Endothelial cell (in vitro differentiated cells): ENCODE measurements around the gene RNH1. TPM values are rescaled to one million over a fixed set of nuclear protein-coding genes. Genes with fewer than 3 reads are reported as not detected.

Experiments used
- DNase-seq: peaks from one replicate; pipeline ENCODE4 v3.0.0; 2021; ENCODE audit warnings: low spot score
- H3K27ac Mint-ChIP-seq: one replicate; pipeline ENCODE4 v1.8.0; 2021; ENCODE audit warnings: mixed read lengths, inconsistent platforms; ENCODE audit not compliant: unreplicated experiment
- H3K27me3 Mint-ChIP-seq: one replicate; pipeline ENCODE4 v1.8.0; 2021; ENCODE audit warnings: mild to moderate bottlenecking, moderate library complexity, mixed read lengths, inconsistent platforms; ENCODE audit not compliant: unreplicated experiment
- H3K36me3 Mint-ChIP-seq: one replicate; pipeline ENCODE4 v1.8.0; 2021; ENCODE audit warnings: mild to moderate bottlenecking, low read depth, mixed read lengths, inconsistent platforms; ENCODE audit not compliant: unreplicated experiment
- H3K4me1 Mint-ChIP-seq: one replicate; pipeline ENCODE4 v1.8.0; 2021; ENCODE audit warnings: mild to moderate bottlenecking, mixed read lengths, inconsistent platforms; ENCODE audit not compliant: unreplicated experiment
- H3K4me3 Mint-ChIP-seq: one replicate; pipeline ENCODE4 v1.8.0; 2021; ENCODE audit warnings: mild to moderate bottlenecking, mixed read lengths, inconsistent platforms; ENCODE audit not compliant: unreplicated experiment
- H3K9me3 Mint-ChIP-seq: one replicate; pipeline ENCODE4 v1.8.0; 2021; ENCODE audit warnings: mixed read lengths, inconsistent platforms; ENCODE audit not compliant: unreplicated experiment
- CTCF ChIP-seq: fragments of 200-600 bp; sonication (generic); IDR thresholded peaks from one replicate; pipeline ENCODE4 v1.5.0; 2021; ENCODE audit warnings: antibody characterized with exemption; ENCODE audit not compliant: unreplicated experiment
- total RNA-seq: library from RNA; stranded (reverse); fragmentation: NEBNext Ultra II Directional; extraction: Animal tissue kit (Norgen Biotek cat#: 25700); gene quantifications from one replicate; pipeline ENCODE4 v1.2.1, GENCODE V29; 2021; ENCODE audit not compliant: unreplicated experiment

Gene RNH1
- total RNA-seq, 1 donor from 2014 or later = 61.1 TPM

- Mint-ChIP-seq H3K9me3 (no peaks in the 10 kb centered on the region), H3K4me3 (peak overlapping the region; percentile 67)
- DNase-seq = no peak
These were observed 24.2 kb upstream of the RNH1 start for GRCh38 chr11:530960-531831.

DNA sequence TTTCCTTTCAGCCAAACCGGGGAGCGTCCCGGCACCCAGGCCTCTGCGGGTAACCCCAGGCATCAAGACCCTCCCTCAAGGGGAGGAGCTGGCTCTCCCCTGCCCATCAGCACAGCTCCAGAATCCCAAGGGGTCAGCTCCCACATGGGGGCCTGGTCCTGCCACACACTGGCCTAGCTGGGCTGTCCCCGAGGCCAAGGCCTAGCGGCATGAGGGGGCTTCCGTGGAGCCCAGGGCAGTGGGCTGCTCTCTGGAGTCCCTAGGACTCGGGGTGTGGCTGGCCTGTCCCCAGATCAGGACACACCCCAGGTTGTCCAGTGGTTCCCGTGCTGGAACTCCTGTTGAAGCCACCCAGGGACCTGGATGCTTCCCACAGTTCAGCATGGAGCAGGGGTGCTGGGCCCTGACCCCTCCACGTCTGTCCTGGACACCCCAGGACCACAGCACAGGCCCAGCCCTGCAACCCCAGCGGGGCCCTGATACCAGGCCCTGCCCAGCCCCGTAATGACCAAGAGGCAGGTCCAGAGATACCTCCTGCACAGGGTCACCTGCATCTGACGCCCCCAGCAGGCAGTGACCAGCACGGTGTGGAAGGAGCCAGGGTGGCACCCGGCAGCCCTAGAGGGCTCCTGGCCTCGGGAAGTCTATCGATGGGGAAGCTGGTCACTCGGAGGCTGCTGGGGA lies 22.8 kb upstream of the RNH1 start:
- peaks cover 9% of the 10 kb centered on the region for H3K27me3 Mint-ChIP-seq
- H3K27ac Mint-ChIP-seq = no peak overlapping the region
- no peaks in the 10 kb centered on the region for H3K9me3 Mint-ChIP-seq
- H3K4me1 Mint-ChIP-seq = peaks cover 4% of the 10 kb centered on the region
- peak overlapping the region; percentile 51 for H3K4me3 Mint-ChIP-seq
- DNase-seq = no peak
- H3K36me3 Mint-ChIP-seq = peaks cover 6% of the 10 kb centered on the region
- no peak for TF ChIP-seq CTCF

More at GRCh38 chr11:530960-531831, 24.2 kb upstream of the RNH1 start:
- no peak for TF ChIP-seq CTCF
- peaks cover 6% of the 10 kb centered on the region for H3K36me3 Mint-ChIP-seq
- H3K4me1 Mint-ChIP-seq = peaks cover 6% of the 10 kb centered on the region
- no peak overlapping the region for H3K27ac Mint-ChIP-seq
- peaks cover 9% of the 10 kb centered on the region for H3K27me3 Mint-ChIP-seq

- Mint-ChIP-seq H3K27ac (no peak overlapping the region), H3K27me3 (peaks cover 11% of the 10 kb centered on the region), H3K4me1 (peaks cover 4% of the 10 kb centered on the region), H3K9me3 (no peaks in the 10 kb centered on the region), H3K4me3 (no peak overlapping the region), H3K36me3 (peaks cover 8% of the 10 kb centered on the region)
- no peak for DNase-seq
- no peak for TF ChIP-seq CTCF
These were observed 22.0 kb upstream of the RNH1 start for GRCh38 chr11:528815-529727.

DNA sequence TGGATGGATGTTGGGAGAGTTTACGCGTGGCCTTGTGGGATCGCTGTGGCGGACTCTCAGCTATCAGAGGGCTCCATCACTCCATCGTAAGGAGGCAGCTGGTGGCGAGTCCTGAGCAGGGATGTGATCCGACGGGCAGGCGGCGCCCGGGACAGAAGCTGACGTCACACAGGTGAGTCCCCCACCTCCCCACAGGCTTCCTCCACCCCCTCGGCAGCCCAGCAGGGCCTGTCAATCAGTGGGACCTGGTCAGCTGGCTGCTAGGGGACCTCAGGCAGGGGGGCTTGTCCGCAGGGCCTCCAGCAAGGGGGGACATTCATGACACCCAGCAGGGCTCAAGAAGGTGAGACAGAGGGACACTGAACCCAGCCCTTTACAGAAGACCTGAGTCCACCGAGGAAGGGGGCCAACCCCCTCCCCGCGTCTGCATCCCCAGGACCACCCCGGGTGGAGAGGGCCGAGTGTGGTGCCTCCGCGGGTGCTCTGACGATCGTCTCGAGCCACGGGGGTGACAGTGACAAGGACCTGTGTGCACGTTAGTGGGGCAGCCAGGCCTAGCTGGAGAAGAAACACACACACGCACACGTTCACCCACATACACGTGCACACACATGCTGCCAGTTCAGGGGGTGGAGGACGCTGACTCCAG lies 21.2 kb upstream of the RNH1 start:
- peaks cover 10% of the 10 kb centered on the region for H3K36me3 Mint-ChIP-seq
- H3K4me3 Mint-ChIP-seq = no peak overlapping the region

More for the DNA sequence above, 21.2 kb upstream of the RNH1 start:
- H3K27ac Mint-ChIP-seq = no peak overlapping the region
- H3K27me3 Mint-ChIP-seq = peaks cover 9% of the 10 kb centered on the region
- H3K9me3 Mint-ChIP-seq = no peaks in the 10 kb centered on the region
- no peak for TF ChIP-seq CTCF
- H3K4me1 Mint-ChIP-seq = no peaks in the 10 kb centered on the region
- no peak for DNase-seq
